HepG2 (cell line): ENCODE measurements around the gene ANO3. TPM values are rescaled to one million over a fixed set of nuclear protein-coding genes. Genes with fewer than 3 reads are reported as not detected.

Experiments
- ATAC-seq: fragments of 200-7000 bp; cut with Tn5 transposase; 3 replicates; pipeline ENCODE4 v1.9.1; 2020; ENCODE audit warnings: mild to moderate bottlenecking, moderate library complexity
- BruUV-seq: library from RNA; stranded (reverse); fragments of 400-500 nt; replicated peaks from 2 replicates; lab custom pipeline; 2021; lab: Mats Ljungman, UMichigan
- CTCF ChIA-PET: fragments of 300-600 bp; formaldehyde crosslinking; extraction: SDS; loops from one replicate; lab custom pipeline; 2021; ENCODE audit warnings: low total read pairs, inconsistent platforms, low intra/inter-chr PET ratio; lab: Yijun Ruan, JAX
- POLR2A ChIA-PET: fragments of 350-600 bp; sonication (Branson Sonifier 250); formaldehyde crosslinking; loops from one replicate; lab custom pipeline; 2020; ENCODE audit warnings: antibody characterized with exemption, inconsistent platforms; lab: Yijun Ruan, JAX
- DNase-seq: peaks from one replicate; pipeline ENCODE4 v3.0.0-alpha.2; 2015; ENCODE audit warnings: low spot score
- FAIRE-seq: peaks from 3 replicates; lab custom pipeline; 2011; peaks lifted over from hg19 to GRCh38; lab: Jason Lieb, UNC
- H2AFZ ChIP-seq: one replicate; pipeline ENCODE4 v1.6.1; 2011; ENCODE audit warnings: low read length, inconsistent platforms
- H3K27ac ChIP-seq: fragments of 300-600 bp; 3 replicates; pipeline ENCODE4 v1.8.0; 2011; ENCODE audit warnings: mixed run types, mild to moderate bottlenecking, mixed read lengths, low read length, inconsistent platforms; ENCODE audit not compliant: insufficient read depth; ENCODE audit errors: extremely low read length
- H3K27me3 ChIP-seq, 2 experiments: fragments of 200-600 bp in 1 of 2; 2 replicates in 1 of 2; 3 replicates in 1 of 2; pipeline versions ENCODE4 v1.6.0 to v1.8.0; 2011; ENCODE audit warnings: low read length in 2 of 2, mild to moderate bottlenecking in 2 of 2, moderate library complexity in 2 of 2, inconsistent platforms in 1 of 2; ENCODE audit not compliant: insufficient read depth in 2 of 2, control insufficient read depth in 1 of 2
- H3K36me3 ChIP-seq, 2 experiments: fragments of 200-600 bp in 1 of 2; replicated peaks in 1 of 2; 2 replicates in 1 of 2; 3 replicates in 1 of 2; pipeline versions ENCODE4 v1.5.1 to v1.8.0; 2011; ENCODE audit warnings: low read length in 2 of 2, inconsistent platforms in 1 of 2; ENCODE audit not compliant: insufficient read depth in 2 of 2, control insufficient read depth in 1 of 2
- H3K4me1 ChIP-seq: 2 replicates; pipeline ENCODE4 v1.5.1; 2012; ENCODE audit warnings: low read length, inconsistent platforms; ENCODE audit not compliant: insufficient read depth
- H3K4me2 ChIP-seq: 2 replicates; pipeline ENCODE4 v1.6.0; 2011; ENCODE audit warnings: low read depth, low read length, inconsistent platforms
- H3K4me3 ChIP-seq, 3 experiments: fragments of 200-600 bp in 1 of 3; sonication (generic), shearing (Covaris generic) in 1 of 3; replicated peaks in 1 of 3; 2 replicates each; pipeline ENCODE4 v1.5.1; 2011 to 2016; ENCODE audit warnings: low read length in 3 of 3, inconsistent platforms in 2 of 3, low read depth in 2 of 3, mild to moderate bottlenecking in 2 of 3, control low read depth in 1 of 3, mixed read lengths in 1 of 3; ENCODE audit not compliant: insufficient read depth in 1 of 3
- H3K79me2 ChIP-seq: one replicate; pipeline ENCODE4 v1.6.1; 2011; ENCODE audit warnings: low read length, inconsistent platforms; ENCODE audit not compliant: insufficient read depth
- H3K9ac ChIP-seq: 2 replicates; pipeline ENCODE4 v1.6.0; 2011; ENCODE audit warnings: mild to moderate bottlenecking, low read depth, low read length, inconsistent platforms; ENCODE audit not compliant: insufficient read depth
- H3K9me3 ChIP-seq: 2 replicates; pipeline ENCODE4 v1.5.1; 2012; ENCODE audit warnings: mild to moderate bottlenecking, low read length
- H4K20me1 ChIP-seq: 2 replicates; pipeline ENCODE4 v1.6.0; 2011; ENCODE audit warnings: inconsistent platforms, mild to moderate bottlenecking, low read length, moderate library complexity; ENCODE audit not compliant: insufficient read depth
- HDAC2 ChIP-seq: sonication (generic); formaldehyde crosslinking; IDR thresholded peaks from 2 replicates; pipeline ENCODE4 v1.4.0; 2020; ENCODE audit warnings: missing genetic modification reagents
- ZNF746 ChIP-seq: sonication (generic); formaldehyde crosslinking; IDR thresholded peaks from 2 replicates; pipeline ENCODE4 v1.8.0; 2022; ENCODE audit warnings: mild to moderate bottlenecking, missing genetic modification reagents
- WGBS: methylation state at CpG from one replicate; pipeline ENCODE4 v1.1.6; 2017; ENCODE audit warnings: low lambda C conversion rate; 5-methylcytosine and 5-hydroxymethylcytosine counted together
- in situ Hi-C: cut with HindIII; loops from 2 replicates; pipeline ENCODE4 v1.10.0; 2017; ENCODE audit warnings: low pct_unique_long_range_greater_than_20kb; ENCODE audit not compliant: extremely low pct_ligation_motif_present
- intact Hi-C: fragments of 100-400 bp; cut with micrococcal nuclease; formaldehyde crosslinking; loops from one replicate; pipeline ENCODE4 v1.10.0; 2022; ENCODE audit not compliant: unreplicated experiment
- polyA plus RNA-seq, 8 experiments: library from polyadenylated mRNA; depleted of rRNA in 3 of 8; stranded (reverse) in 7 of 8; unstranded in 1 of 8; fragments of >200 nt; fragmentation: Illumina TruSeq in 4 of 8; extraction: Trizol in 4 of 8; gene quantifications; 2 replicates each; pipeline versions ENCODE4 v1.2.1 to v1.2.3, GENCODE V29; 2011 to 2016; ENCODE audit warnings: low read depth in 4 of 8, missing spikeins in 1 of 8, mixed read lengths in 1 of 8; ENCODE audit not compliant: insufficient read depth in 1 of 8
- total RNA-seq, 5 experiments: library from RNA; depleted of rRNA; stranded (reverse); fragments of >200 nt; fragmentation: Illumina TruSeq; extraction: Trizol; gene quantifications; 2 replicates each; pipeline ENCODE4 v1.2.3, GENCODE V29; 2016; ENCODE audit warnings: low read depth in 1 of 5
- TF ChIP-seq, protein P1 (sequence below): sonication (generic); formaldehyde crosslinking; IDR thresholded peaks from 2 replicates; pipeline ENCODE4 v1.9.0; 2021; ENCODE audit warnings: missing genetic modification reagents, mild to moderate bottlenecking, borderline replicate concordance
- TF ChIP-seq, protein P2 (sequence below): sonication (generic); formaldehyde crosslinking; IDR thresholded peaks from 2 replicates; pipeline ENCODE4 v1.5.0; 2020; ENCODE audit warnings: mild to moderate bottlenecking, missing genetic modification reagents
- TF ChIP-seq, protein P3 (sequence below): sonication (generic); formaldehyde crosslinking; IDR thresholded peaks from 2 replicates; pipeline ENCODE4 v1.8.1; 2023; ENCODE audit warnings: mild to moderate bottlenecking, moderate library complexity, missing genetic modification reagents
- TF ChIP-seq, protein P4 (sequence below): sonication (generic); formaldehyde crosslinking; IDR thresholded peaks from 2 replicates; pipeline ENCODE4 v1.8.1; 2023; ENCODE audit warnings: mild to moderate bottlenecking, missing genetic modification reagents
- TF ChIP-seq, protein P5 (sequence below): sonication (generic); formaldehyde crosslinking; IDR thresholded peaks from 2 replicates; pipeline ENCODE4 v1.4.0; 2020; ENCODE audit warnings: missing genetic modification reagents
- TF ChIP-seq, protein P6 (sequence below), 2 experiments: fragments of 450-650 bp in 1 of 2; sonication (generic) in 1 of 2; formaldehyde crosslinking in 1 of 2; IDR thresholded peaks; 2 replicates each; pipeline versions ENCODE4 v1.6.1 to v1.8.0; 2016 to 2022; ENCODE audit warnings: antibody characterized with exemption in 1 of 2, mild to moderate bottlenecking in 1 of 2, missing genetic modification reagents in 1 of 2

Gene ANO3
- total and polyA plus RNA-seq, 2 of the 13 experiments (the other 11 are each of a cell fraction or from before 2014, with no cell fraction given) = 0.17 to 0.44 TPM

DNA sequence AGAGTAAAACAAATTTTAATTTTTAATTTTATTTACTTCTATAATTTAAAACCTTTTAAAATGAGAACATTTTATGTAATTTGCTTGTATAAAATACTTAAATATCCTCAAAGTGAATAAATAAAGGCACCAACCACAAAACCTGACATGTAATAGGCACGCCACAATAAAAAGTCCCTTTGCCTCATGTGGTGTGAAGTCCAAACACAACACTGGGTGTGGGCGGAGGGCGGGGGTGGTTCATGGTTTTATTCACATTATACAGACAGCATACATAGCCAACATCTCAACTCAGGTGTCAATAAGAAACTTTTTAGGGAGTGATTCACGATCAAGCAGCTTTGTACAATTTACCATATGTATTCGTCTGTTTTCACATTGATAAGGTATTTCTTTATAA is 107.9 kb downstream of the ANO3 start:
- H3K27me3 ChIP-seq = no peaks in the 10 kb centered on the region
- H3K4me1 ChIP-seq = no peaks in the 10 kb centered on the region
- no peak for ATAC-seq
- 22% methylated on average over 5 of the region's 5 CpGs for WGBS
- no peaks in the 10 kb centered on the region for H3K79me2 ChIP-seq
- H3K27ac ChIP-seq = no peak overlapping the region
- CTCF ChIA-PET = no interaction called here
- no peak overlapping the region for H3K4me3 ChIP-seq
- no peak overlapping the region for H3K9ac ChIP-seq
- no peak overlapping the region for H2AFZ ChIP-seq
- H3K9me3 ChIP-seq = no peaks in the 10 kb centered on the region
- FAIRE-seq = no peak
- H3K4me2 ChIP-seq = no peak overlapping the region
- DNase-seq = no peak
- intact Hi-C loops (no loop called here), in situ Hi-C loops (no loop called here)
- no peaks in the 10 kb centered on the region for H3K36me3 ChIP-seq
- no peaks in the 10 kb centered on the region for H4K20me1 ChIP-seq
- no TSS peak for BruUV-seq
- POLR2A ChIA-PET = no interaction called here
- TF ChIP-seq HDAC2 (CRISPR knock-in tag) (no peak), ZNF746 (CRISPR knock-in tag) (no peak)
- TF ChIP-seq, protein P1, sequence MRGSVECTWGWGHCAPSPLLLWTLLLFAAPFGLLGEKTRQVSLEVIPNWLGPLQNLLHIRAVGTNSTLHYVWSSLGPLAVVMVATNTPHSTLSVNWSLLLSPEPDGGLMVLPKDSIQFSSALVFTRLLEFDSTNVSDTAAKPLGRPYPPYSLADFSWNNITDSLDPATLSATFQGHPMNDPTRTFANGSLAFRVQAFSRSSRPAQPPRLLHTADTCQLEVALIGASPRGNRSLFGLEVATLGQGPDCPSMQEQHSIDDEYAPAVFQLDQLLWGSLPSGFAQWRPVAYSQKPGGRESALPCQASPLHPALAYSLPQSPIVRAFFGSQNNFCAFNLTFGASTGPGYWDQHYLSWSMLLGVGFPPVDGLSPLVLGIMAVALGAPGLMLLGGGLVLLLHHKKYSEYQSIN (CRISPR knock-in tag) = no peak
- TF ChIP-seq, protein P2, sequence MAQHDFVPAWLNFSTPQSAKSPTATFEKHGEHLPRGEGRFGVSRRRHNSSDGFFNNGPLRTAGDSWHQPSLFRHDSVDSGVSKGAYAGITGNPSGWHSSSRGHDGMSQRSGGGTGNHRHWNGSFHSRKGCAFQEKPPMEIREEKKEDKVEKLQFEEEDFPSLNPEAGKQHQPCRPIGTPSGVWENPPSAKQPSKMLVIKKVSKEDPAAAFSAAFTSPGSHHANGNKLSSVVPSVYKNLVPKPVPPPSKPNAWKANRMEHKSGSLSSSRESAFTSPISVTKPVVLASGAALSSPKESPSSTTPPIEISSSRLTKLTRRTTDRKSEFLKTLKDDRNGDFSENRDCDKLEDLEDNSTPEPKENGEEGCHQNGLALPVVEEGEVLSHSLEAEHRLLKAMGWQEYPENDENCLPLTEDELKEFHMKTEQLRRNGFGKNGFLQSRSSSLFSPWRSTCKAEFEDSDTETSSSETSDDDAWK (CRISPR knock-in tag) = no peak
- TF ChIP-seq, protein P3, sequence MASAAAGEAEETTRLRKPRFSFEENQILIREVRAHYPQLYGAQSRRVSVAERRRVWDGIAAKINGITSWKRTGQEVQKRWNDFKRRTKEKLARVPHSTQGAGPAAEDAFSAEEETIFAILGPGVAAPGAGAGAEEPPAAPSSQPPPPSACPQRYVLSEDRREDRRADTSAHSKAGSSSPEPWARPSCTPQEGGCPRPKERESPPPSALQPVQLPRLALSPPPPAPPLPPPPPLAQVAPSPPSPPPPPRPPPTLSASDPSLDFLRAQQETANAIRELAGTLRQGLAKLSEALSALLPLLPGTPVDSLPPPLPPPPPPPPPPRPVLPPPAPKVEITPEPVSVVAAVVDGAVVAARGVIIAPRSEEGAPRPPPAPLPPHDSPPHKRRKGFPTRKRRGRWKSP = no peak
- TF ChIP-seq, protein P4, sequence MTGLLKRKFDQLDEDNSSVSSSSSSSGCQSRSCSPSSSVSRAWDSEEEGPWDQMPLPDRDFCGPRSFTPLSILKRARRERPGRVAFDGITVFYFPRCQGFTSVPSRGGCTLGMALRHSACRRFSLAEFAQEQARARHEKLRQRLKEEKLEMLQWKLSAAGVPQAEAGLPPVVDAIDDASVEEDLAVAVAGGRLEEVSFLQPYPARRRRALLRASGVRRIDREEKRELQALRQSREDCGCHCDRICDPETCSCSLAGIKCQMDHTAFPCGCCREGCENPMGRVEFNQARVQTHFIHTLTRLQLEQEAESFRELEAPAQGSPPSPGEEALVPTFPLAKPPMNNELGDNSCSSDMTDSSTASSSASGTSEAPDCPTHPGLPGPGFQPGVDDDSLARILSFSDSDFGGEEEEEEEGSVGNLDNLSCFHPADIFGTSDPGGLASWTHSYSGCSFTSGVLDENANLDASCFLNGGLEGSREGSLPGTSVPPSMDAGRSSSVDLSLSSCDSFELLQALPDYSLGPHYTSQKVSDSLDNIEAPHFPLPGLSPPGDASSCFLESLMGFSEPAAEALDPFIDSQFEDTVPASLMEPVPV (CRISPR knock-in tag) = no peak
- TF ChIP-seq, protein P5, sequence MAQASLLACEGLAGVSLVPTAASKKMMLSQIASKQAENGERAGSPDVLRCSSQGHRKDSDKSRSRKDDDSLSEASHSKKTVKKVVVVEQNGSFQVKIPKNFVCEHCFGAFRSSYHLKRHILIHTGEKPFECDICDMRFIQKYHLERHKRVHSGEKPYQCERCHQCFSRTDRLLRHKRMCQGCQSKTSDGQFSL (CRISPR knock-in tag) = no peak
- TF ChIP-seq, protein P6, sequence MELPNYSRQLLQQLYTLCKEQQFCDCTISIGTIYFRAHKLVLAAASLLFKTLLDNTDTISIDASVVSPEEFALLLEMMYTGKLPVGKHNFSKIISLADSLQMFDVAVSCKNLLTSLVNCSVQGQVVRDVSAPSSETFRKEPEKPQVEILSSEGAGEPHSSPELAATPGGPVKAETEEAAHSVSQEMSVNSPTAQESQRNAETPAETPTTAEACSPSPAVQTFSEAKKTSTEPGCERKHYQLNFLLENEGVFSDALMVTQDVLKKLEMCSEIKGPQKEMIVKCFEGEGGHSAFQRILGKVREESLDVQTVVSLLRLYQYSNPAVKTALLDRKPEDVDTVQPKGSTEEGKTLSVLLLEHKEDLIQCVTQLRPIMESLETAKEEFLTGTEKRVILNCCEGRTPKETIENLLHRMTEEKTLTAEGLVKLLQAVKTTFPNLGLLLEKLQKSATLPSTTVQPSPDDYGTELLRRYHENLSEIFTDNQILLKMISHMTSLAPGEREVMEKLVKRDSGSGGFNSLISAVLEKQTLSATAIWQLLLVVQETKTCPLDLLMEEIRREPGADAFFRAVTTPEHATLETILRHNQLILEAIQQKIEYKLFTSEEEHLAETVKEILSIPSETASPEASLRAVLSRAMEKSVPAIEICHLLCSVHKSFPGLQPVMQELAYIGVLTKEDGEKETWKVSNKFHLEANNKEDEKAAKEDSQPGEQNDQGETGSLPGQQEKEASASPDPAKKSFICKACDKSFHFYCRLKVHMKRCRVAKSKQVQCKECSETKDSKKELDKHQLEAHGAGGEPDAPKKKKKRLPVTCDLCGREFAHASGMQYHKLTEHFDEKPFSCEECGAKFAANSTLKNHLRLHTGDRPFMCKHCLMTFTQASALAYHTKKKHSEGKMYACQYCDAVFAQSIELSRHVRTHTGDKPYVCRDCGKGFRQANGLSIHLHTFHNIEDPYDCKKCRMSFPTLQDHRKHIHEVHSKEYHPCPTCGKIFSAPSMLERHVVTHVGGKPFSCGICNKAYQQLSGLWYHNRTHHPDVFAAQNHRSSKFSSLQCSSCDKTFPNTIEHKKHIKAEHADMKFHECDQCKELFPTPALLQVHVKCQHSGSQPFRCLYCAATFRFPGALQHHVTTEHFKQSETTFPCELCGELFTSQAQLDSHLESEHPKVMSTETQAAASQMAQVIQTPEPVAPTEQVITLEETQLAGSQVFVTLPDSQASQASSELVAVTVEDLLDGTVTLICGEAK (IDR thresholded peaks at IDR 0.05) = no peak
- TF ChIP-seq, protein P6 (CRISPR knock-in tag; IDR thresholded peaks at IDR 0.05) = no peak
